Transverse colon (tissue), 4 donors: ENCODE results near the gene LLPH. TPM values are rescaled to one million over a fixed set of nuclear protein-coding genes. Genes with fewer than 3 reads are reported as not detected.
A peak's percentile ranks its signal among the peaks of the same experiment; 100 is the strongest.

Source experiments
- DNase-seq: peaks from one replicate; pipeline ENCODE4 v3.0.0-alpha.2; 2019
- H3K27ac ChIP-seq, 4 donors: fragments of 200-600 bp; sonication (generic); 2 replicates each; pipeline ENCODE4 v1.5.1; 2016 to 2018; ENCODE audit warnings: inconsistent platforms in 4 of 4
- H3K27me3 ChIP-seq: fragments of 200-600 bp; sonication (generic); 2 replicates; pipeline ENCODE4 v1.5.1; 2017; ENCODE audit warnings: inconsistent platforms
- H3K36me3 ChIP-seq, 4 donors: fragments of 200-600 bp; sonication (generic); 2 replicates each; pipeline ENCODE4 v1.5.1; 2017 to 2019; ENCODE audit warnings: inconsistent platforms in 4 of 4
- H3K4me1 ChIP-seq, 4 donors: fragments of 200-600 bp; sonication (generic); 2 replicates each; pipeline ENCODE4 v1.5.1; 2017 to 2020; ENCODE audit warnings: inconsistent platforms in 4 of 4
- H3K4me3 ChIP-seq, 4 donors: fragments of 200-600 bp; sonication (generic); 1 replicate in 1 of 4; 2 replicates in 3 of 4; pipeline versions ENCODE4 v1.5.1 to v1.6.1; 2017 to 2019; ENCODE audit warnings: inconsistent platforms in 4 of 4
- H3K9me3 ChIP-seq, 2 donors: fragments of 200-600 bp; sonication (generic); 2 replicates each; pipeline ENCODE4 v1.5.1; 2017 to 2019; ENCODE audit warnings: inconsistent platforms in 2 of 2
- CTCF ChIP-seq, 5 experiments: fragments of 200-600 bp in 3 of 5; fragments of 450-650 bp in 2 of 5; sonication (generic) in 3 of 5; IDR thresholded peaks; 1 replicate in 2 of 5; 2 replicates in 3 of 5; pipeline ENCODE4 v1.5.1; 2016 to 2017; ENCODE audit warnings: antibody characterized with exemption in 5 of 5, inconsistent platforms in 3 of 5, mild to moderate bottlenecking in 2 of 5, moderate library complexity in 1 of 5
- EP300 ChIP-seq: sonication (generic); formaldehyde crosslinking; IDR thresholded peaks from one replicate; pipeline ENCODE4 v1.6.1; 2017; ENCODE audit warnings: antibody characterized with exemption, low read depth
- POLR2A ChIP-seq: fragments of 450-650 bp; IDR thresholded peaks from one replicate; pipeline ENCODE4 v1.6.1; 2016; ENCODE audit warnings: antibody characterized with exemption, mild to moderate bottlenecking, moderate library complexity
- POLR2AphosphoS5 ChIP-seq, 3 donors: sonication (generic); formaldehyde crosslinking; IDR thresholded peaks; one replicate each; pipeline ENCODE4 v1.6.1; 2016; ENCODE audit warnings: antibody characterized with exemption in 3 of 3
- WGBS, 2 donors: methylation state at CpG; one replicate each; pipeline ENCODE4 v1.1.5; 2018; ENCODE audit warnings: low coverage in 1 of 2; 5-methylcytosine and 5-hydroxymethylcytosine counted together
- in situ Hi-C, 4 donors: fragments of 200-750 bp; cut with MboI; loops; one replicate each; pipeline versions ENCODE4 v1.15.0 to v1.15.1; 2017; ENCODE audit warnings: low sequenced_read_pairs in 3 of 4, low pct_ligation_motif_present in 1 of 4, low pct_unique_long_range_greater_than_20kb in 1 of 4
- intact Hi-C: fragments of 100-400 bp; cut with DNase I; formaldehyde crosslinking; loops from one replicate; pipeline ENCODE4 v1.15.1; 2023; ENCODE audit warnings: low total_unique reads
- total RNA-seq, 4 donors: library from RNA; depleted of rRNA; stranded (reverse); fragments of >200 nt; gene quantifications; one replicate each; pipeline ENCODE4 v1.1.0, GENCODE V29; 2016

The LLPH gene
- total RNA-seq, 4 donors from 2014 or later = 3.5 to 4.9 (median 3.9) TPM

- Histone ChIP-seq H3K27me3 (no peaks in the 10 kb centered on the region), H3K27ac (no peak overlapping the region), H3K9me3 (no peaks in the 10 kb centered on the region), H3K36me3 (no peaks in the 10 kb centered on the region), H3K4me1 (no peaks in the 10 kb centered on the region), H3K4me3 (no peak overlapping the region)
- no peak for DNase-seq
- intact Hi-C loops = no loop called here
- WGBS, 2 donors = 73 to 100% methylated on average over 1 of the region's 1 CpG
- TF ChIP-seq POLR2AphosphoS5 (IDR thresholded peaks at IDR 0.05) = no peak
- no peak for TF ChIP-seq POLR2A
- no peak for TF ChIP-seq CTCF (IDR thresholded peaks at IDR 0.05)
- in situ Hi-C loops = loop anchor here in 1 of 4 donors (10.0 to 25.0 kb wide), 2 partner anchors 304 to 804 kb away; no protein-coding TSS in a partner anchor
Observed at GRCh38 chr12:66108386-66108785, 22.2 kb downstream of the LLPH start.

- 15 to 36% methylated on average over 4 to 9 of the region's 9 CpGs for WGBS, 2 donors
- Histone ChIP-seq H3K27me3 (no peaks in the 10 kb centered on the region), H3K9me3 (no peaks in the 10 kb centered on the region), H3K4me1 (no peaks in the 10 kb centered on the region), H3K27ac (no peak overlapping the region), H3K4me3 (no peak overlapping the region), H3K36me3 (no peaks in the 10 kb centered on the region)
- intact Hi-C loops (no loop called here), in situ Hi-C loops (loop anchor here in 1 of 4 donors (10.0 to 25.0 kb wide), 2 partner anchors 305 to 803 kb away; no protein-coding TSS in a partner anchor)
- peak; percentile 35 for DNase-seq
- TF ChIP-seq POLR2AphosphoS5 (IDR thresholded peaks at IDR 0.05) (no peak), CTCF (IDR thresholded peaks at IDR 0.05) (peak; percentile 70 to 83 (median 77)), POLR2A (no peak), EP300 (no peak)
Observed at GRCh38 chr12:66107451-66107915, 23.1 kb downstream of the LLPH start.

GRCh38 chr12:66103016-66103913 lies 27.3 kb downstream of the LLPH start:
- Histone ChIP-seq H3K27ac (no peak overlapping the region), H3K27me3 (no peaks in the 10 kb centered on the region), H3K4me1 (no peaks in the 10 kb centered on the region), H3K36me3 (no peaks in the 10 kb centered on the region), H3K4me3 (no peak overlapping the region), H3K9me3 (no peaks in the 10 kb centered on the region)
- no peak for DNase-seq
- TF ChIP-seq CTCF (IDR thresholded peaks at IDR 0.05) (no peak), POLR2A (no peak), EP300 (no peak), POLR2AphosphoS5 (IDR thresholded peaks at IDR 0.05) (no peak)
- intact Hi-C loops = no loop called here
- in situ Hi-C loops = loop anchor here in 1 of 4 donors (10.0 to 25.0 kb wide), 2 partner anchors 309 to 798 kb away; no protein-coding TSS in a partner anchor
- WGBS, 2 donors = 85 to 93% methylated on average over 1 to 3 of the region's 3 CpGs

GRCh38 chr12:66092559-66093269 lies 37.8 kb downstream of the LLPH start:
- no peak overlapping the region for H3K4me3 ChIP-seq
- in situ Hi-C loops = loop anchor here (25.0 kb wide), 3 partner anchors 530 to 1205 kb away; no protein-coding TSS in a partner anchor
- DNase-seq = no peak
- no peak overlapping the region for H3K27ac ChIP-seq
- intact Hi-C loops = no loop called here
- no peak for TF ChIP-seq POLR2AphosphoS5 (IDR thresholded peaks at IDR 0.05)
- no peak for TF ChIP-seq CTCF (IDR thresholded peaks at IDR 0.05)
- no peak for TF ChIP-seq POLR2A
- H3K36me3 ChIP-seq = no peaks in the 10 kb centered on the region
- H3K9me3 ChIP-seq = no peaks in the 10 kb centered on the region
- no peaks in the 10 kb centered on the region for H3K4me1 ChIP-seq
- 0% methylated on average over 1 of the region's 1 CpG; no CpG with 5 or more reads in 1 of the 2 donors for WGBS, 2 donors
- H3K27me3 ChIP-seq = no peaks in the 10 kb centered on the region
